ENCODE data around the gene APPL1. TPM values are rescaled to one million over a fixed set of nuclear protein-coding genes. Genes with fewer than 3 reads are reported as not detected.

The APPL1 gene
- total and polyA plus RNA-seq, 2 of the 4 experiments (the other 2 are of a cell fraction) = 9.6 to 46.2 TPM

DNA sequence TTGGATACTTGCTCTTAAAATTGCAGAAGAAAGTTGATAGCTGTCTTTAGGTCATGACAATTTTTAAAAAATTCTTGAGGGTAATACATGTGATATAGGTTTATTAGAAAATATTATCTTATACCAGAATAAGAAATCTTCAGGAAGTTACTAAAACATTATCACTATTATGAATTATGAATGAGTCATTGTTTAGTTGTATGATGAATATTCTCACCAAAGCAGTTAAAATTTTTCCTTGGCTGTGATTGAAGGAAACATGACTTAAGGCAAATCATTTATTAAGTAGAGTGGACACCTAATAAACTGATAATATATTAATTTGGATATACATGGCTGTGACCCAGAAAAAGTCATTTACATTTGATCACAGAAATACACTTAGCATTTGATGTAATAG lies 30.1 kb downstream of the APPL1 start:
- Histone ChIP-seq H3K4me2 (ENCODE audit: low read depth, low read length) (no peak overlapping the region), H3K27me3 (ENCODE audit: control insufficient read depth, insufficient read depth, low read length) (no peaks in the 10 kb centered on the region), H4K91ac (ENCODE audit: insufficient read depth, low read depth, low read length) (no peak overlapping the region), H3K9ac (ENCODE audit: low read depth, low read length) (no peak overlapping the region), H2BK120ac (ENCODE audit: low read depth, low read length) (no peak overlapping the region), H3K79me1 (ENCODE audit: low read depth in 1 of 2, low read length in 2 of 2) (no peaks in the 10 kb centered on the region), H3K9me3 (ENCODE audit: control insufficient read depth, insufficient read depth, low read length) (no peaks in the 10 kb centered on the region), H3K4me1 (ENCODE audit: control insufficient read depth, insufficient read depth, low read length) (no peaks in the 10 kb centered on the region), H3K27ac (ENCODE audit: insufficient read depth, low read length) (no peak overlapping the region), H2BK20ac (ENCODE audit: low read depth, low read length) (no peak overlapping the region), H2AK5ac (ENCODE audit: low read depth, low read length) (no peak overlapping the region), H4K5ac (ENCODE audit: low read depth, low read length) (no peak overlapping the region), H3K14ac (replicated peaks; ENCODE audit: low read depth, low read length) (no peak overlapping the region), H2BK15ac (ENCODE audit: low read depth, low read length) (no peak overlapping the region), H3K4ac (ENCODE audit: low read depth, low read length) (no peak overlapping the region), H2AK9ac (replicated peaks; ENCODE audit: low read depth, low read length, poor library complexity) (no peak overlapping the region), H3K23ac (ENCODE audit: low read depth, low read length) (no peak overlapping the region), H3K9me1 (ENCODE audit: insufficient read depth, low read length) (no peaks in the 10 kb centered on the region), H2BK5ac (ENCODE audit: low read depth, low read length, poor library complexity, severe bottlenecking) (no peak overlapping the region), H3K18ac (ENCODE audit: low read depth, low read length) (no peak overlapping the region), H3K4me3 (ENCODE audit: insufficient read depth, low read depth, low read length) (no peak overlapping the region), H4K20me1 (ENCODE audit: insufficient read depth, low read length) (no peaks in the 10 kb centered on the region), H4K8ac (ENCODE audit: low read depth in 2 of 2, low read length in 2 of 2) (no peak overlapping the region), H3K56ac (ENCODE audit: extremely low read depth, insufficient read depth, low read length) (no peak overlapping the region), H2AFZ (replicated peaks; ENCODE audit: low read length, poor library complexity) (no peak overlapping the region), H3K36me3 (ENCODE audit: control insufficient read depth, insufficient read depth, low read length) (peaks cover 25% of the 10 kb centered on the region)
- ChIA-PET CTCF (no interaction called here), POLR2A (ENCODE audit: unreplicated experiment) (no interaction called here)
- intact Hi-C loops (cut with micrococcal nuclease) = no loop called here
- in situ Hi-C loops (cut with MboI; ENCODE audit: low sequenced_read_pairs) = no loop called here
- ATAC-seq (ENCODE audit: low read depth) = no peak
- TF ChIP-seq RCOR1 (IDR thresholded peaks at IDR 0.05; ENCODE audit: insufficient replicate concordance, low read length) (no peak), FOS (IDR thresholded peaks at IDR 0.05; ENCODE audit: low read depth, low read length) (no peak), NFE2L2 (IDR thresholded peaks at IDR 0.05; ENCODE audit: low read depth, low read length) (no peak), CHD1 (IDR thresholded peaks at IDR 0.05; ENCODE audit: low read depth, low read length) (no peak), RAD21 (IDR thresholded peaks at IDR 0.05; ENCODE audit: low read length) (no peak), BHLHE40 (IDR thresholded peaks at IDR 0.05; ENCODE audit: low read depth, low read length) (no peak), POLR2A (IDR thresholded peaks at IDR 0.05; ENCODE audit: low read depth, low read length) (no peak), RFX5 (IDR thresholded peaks at IDR 0.05; ENCODE audit: low read depth, low read length) (no peak), MAZ (IDR thresholded peaks at IDR 0.05; ENCODE audit: borderline replicate concordance, low read depth, low read length) (no peak)
- TF ChIP-seq, protein P1, sequence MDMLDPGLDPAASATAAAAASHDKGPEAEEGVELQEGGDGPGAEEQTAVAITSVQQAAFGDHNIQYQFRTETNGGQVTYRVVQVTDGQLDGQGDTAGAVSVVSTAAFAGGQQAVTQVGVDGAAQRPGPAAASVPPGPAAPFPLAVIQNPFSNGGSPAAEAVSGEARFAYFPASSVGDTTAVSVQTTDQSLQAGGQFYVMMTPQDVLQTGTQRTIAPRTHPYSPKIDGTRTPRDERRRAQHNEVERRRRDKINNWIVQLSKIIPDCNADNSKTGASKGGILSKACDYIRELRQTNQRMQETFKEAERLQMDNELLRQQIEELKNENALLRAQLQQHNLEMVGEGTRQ (IDR thresholded peaks at IDR 0.05; ENCODE audit: low read depth, low read length) = no peak
- TF ChIP-seq, protein P2, sequence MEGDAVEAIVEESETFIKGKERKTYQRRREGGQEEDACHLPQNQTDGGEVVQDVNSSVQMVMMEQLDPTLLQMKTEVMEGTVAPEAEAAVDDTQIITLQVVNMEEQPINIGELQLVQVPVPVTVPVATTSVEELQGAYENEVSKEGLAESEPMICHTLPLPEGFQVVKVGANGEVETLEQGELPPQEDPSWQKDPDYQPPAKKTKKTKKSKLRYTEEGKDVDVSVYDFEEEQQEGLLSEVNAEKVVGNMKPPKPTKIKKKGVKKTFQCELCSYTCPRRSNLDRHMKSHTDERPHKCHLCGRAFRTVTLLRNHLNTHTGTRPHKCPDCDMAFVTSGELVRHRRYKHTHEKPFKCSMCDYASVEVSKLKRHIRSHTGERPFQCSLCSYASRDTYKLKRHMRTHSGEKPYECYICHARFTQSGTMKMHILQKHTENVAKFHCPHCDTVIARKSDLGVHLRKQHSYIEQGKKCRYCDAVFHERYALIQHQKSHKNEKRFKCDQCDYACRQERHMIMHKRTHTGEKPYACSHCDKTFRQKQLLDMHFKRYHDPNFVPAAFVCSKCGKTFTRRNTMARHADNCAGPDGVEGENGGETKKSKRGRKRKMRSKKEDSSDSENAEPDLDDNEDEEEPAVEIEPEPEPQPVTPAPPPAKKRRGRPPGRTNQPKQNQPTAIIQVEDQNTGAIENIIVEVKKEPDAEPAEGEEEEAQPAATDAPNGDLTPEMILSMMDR (conservative IDR thresholded peaks at IDR 0.05; ENCODE audit: low read depth, low read length) = no peak
- BruUV-seq (replicated peaks) = no TSS peak
- dilution Hi-C loops (cut with HindIII; ENCODE audit: low sequenced_read_pairs, unreplicated experiment) = no loop called here
- DNase-seq = no peak

Measured in IMR-90 (cell line).